Spleen (tissue), 3 donors: ENCODE results near the gene MRPL33.

Experiments
- POLR2A ChIP-seq, 3 donors: fragments of 450-650 bp; IDR thresholded peaks; one replicate each; pipeline ENCODE4 v1.5.1; 2017; ENCODE audit warnings: antibody characterized with exemption in 3 of 3, mild to moderate bottlenecking in 1 of 3
- POLR2AphosphoS5 ChIP-seq, 3 donors: sonication (generic); formaldehyde crosslinking; IDR thresholded peaks; one replicate each; pipeline ENCODE4 v1.5.1; 2017; ENCODE audit warnings: antibody characterized with exemption in 3 of 3

DNA sequence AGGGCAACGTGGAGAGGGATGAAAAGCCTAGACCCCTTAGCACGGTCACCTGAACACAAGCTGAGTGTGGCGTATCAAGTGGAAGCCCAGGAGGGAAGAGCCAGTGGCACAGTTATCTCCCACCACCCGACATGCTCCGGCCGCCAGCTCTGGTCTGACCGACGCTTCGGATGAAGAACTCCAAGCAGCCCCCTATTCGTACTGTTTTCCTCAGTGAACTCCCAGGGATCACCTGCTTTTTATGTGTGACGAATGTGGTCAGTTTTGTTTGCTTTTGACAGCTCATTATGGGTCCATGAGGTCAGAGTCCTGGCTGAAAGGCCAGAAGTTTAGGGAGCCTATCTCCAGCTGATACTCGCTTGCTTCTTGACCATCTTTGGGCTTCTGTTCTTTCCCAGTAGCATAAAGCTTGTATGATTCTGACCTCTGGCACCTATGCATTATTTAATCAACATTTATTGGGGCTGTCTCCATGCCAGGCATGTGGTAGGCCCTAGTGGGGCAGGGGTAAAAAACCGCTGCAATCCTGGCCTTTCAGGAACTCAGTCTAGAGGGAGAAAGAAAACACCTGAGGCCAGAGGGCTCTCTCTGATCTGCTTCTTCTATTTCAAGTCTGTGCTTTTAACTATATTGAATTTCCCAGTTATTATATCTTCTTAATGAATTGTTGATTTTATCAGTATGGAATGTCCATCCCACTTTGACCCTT lies 33.0 kb upstream of the MRPL33 start:
- no peak for TF ChIP-seq POLR2A (IDR thresholded peaks at IDR 0.05)
- no peak for TF ChIP-seq POLR2AphosphoS5 (IDR thresholded peaks at IDR 0.05)
